ENCODE measurements around the gene PRR19.

The PRR19 gene

GRCh38 chr19:42271861-42272534, 29.9 kb upstream of the PRR19 start:
- no peak for DNase-seq

- DNase-seq: no peak
Observed at GRCh38 chr19:42272535-42272897, 29.4 kb upstream of the PRR19 start.

- DNase-seq: no peak
Observed at GRCh38 chr19:42272989-42273406, 28.9 kb upstream of the PRR19 start.

GRCh38 chr19:42273407-42274064, 28.4 kb upstream of the PRR19 start:
- no peak for DNase-seq

- DNase-seq: no peak
Observed at GRCh38 chr19:42274065-42274682, 27.8 kb upstream of the PRR19 start.

GRCh38 chr19:42275103-42275502, 26.8 kb upstream of the PRR19 start:
- no peak for DNase-seq

GRCh38 chr19:42275517-42275916, 26.4 kb upstream of the PRR19 start:
- no peak for DNase-seq

GRCh38 chr19:42276284-42276683, 25.6 kb upstream of the PRR19 start:
- DNase-seq: no peak

- DNase-seq: no peak
Observed at GRCh38 chr19:42276821-42277220, 25.1 kb upstream of the PRR19 start.

GRCh38 chr19:42277821-42278451, 24.0 kb upstream of the PRR19 start:
- DNase-seq: no peak

GRCh38 chr19:42278452-42279154, 23.3 kb upstream of the PRR19 start:
- DNase-seq: no peak

- DNase-seq: no peak
Observed at GRCh38 chr19:42279155-42279901, 22.6 kb upstream of the PRR19 start.

GRCh38 chr19:42279902-42280814, 21.8 kb upstream of the PRR19 start:
- DNase-seq: peak; percentile 95

GRCh38 chr19:42280815-42281145, 21.2 kb upstream of the PRR19 start:
- peak; percentile 64 for DNase-seq

GRCh38 chr19:42281146-42281826, 20.6 kb upstream of the PRR19 start:
- DNase-seq: peak; percentile 58

- DNase-seq: no peak
Observed at GRCh38 chr19:42281827-42282762, 19.8 kb upstream of the PRR19 start.

GRCh38 chr19:42282819-42283187, 19.1 kb upstream of the PRR19 start:
- no peak for DNase-seq

- peak; percentile 94 for DNase-seq
Observed at GRCh38 chr19:42283188-42284065, 18.5 kb upstream of the PRR19 start.

GRCh38 chr19:42284066-42284501, 17.8 kb upstream of the PRR19 start:
- peak; percentile 65 for DNase-seq

All from NCI-H1105 (cell line).